Central memory CD4-positive, alpha-beta T cell (primary cell): Measurements from ENCODE around the gene NLGN2.

Source experiments
- DNase-seq: peaks from one replicate; pipeline ENCODE4 v3.0.0; 2022

NLGN2 gene

DNA sequence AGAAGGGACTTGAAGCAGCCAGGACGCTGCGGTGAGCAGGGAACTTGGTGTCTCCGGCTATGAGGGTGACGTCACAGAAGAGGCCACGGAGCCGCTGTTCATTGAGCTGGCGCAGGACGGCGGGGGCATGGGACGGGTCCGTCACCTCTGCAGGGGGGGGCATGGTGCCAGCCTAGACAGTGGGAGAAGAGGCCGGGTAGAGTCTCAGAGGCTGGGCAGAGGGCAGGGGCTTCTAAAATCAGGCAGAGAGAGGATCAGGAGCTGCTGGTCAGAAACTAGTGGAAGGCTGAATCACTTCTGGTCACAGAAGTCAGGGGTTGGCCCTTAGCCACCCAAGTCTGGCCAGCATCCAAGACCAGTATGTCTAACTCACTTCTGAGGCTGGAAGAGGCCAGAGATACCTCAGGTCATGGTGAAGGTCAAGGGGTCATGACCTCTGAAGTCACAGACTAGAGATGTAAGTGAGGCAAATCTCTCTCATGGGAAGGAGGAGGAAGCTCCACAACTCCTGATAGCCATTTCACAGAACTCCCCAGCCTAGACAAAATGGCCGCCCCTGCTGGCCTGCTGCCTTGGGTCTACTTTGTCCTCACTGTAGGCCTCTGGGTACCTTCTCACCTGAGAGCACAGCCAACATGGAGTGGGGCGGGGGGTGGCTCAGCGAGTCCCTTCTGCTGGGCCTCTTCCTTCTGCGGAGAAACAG is 59.1 kb downstream of the NLGN2 start:
- no peak for DNase-seq

DNA sequence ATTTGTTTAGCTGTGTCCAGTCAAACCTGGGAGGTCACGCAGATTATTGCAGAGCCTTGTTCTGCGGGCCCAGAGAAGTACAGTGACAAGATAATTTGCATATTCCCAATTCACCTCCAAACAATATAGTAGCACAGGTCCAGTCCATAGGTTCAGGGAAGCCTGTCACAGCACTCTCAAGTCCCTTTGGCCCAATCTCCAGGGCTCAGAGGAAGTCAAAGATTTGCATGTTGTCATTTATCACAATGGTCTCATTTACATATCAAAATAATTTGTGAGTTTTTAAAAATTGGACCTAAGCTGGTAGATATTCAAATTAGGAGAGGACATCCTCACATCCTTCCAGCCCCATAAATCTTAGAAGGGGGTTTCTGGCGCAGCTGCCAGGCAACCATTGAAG is 59.9 kb downstream of the NLGN2 start:
- no peak for DNase-seq

DNA sequence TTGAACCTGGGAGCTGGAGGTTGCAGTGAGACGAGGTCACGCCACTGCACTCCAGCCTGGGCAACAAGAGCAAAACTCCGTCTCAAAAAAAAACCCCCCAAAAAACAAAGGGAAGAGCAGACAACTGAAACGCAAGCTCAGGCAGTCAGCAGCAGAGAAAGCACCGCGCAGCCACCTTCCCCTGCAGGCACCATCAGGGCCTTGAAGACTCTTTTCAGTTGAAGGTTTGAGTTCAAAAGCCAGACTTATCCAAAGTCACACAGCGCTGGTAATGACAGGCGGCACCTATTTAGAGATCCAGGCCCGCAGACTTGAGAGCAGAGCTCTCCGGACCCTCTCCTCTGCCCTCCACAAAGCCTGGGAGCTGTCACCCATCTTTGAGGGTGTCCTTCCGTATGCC is 60.6 kb downstream of the NLGN2 start:
- no peak for DNase-seq

GRCh38 chr17:7468804-7469389 is 61.3 kb downstream of the NLGN2 start:
- DNase-seq, result no peak
